ENCODE results near the gene MRLN.
"Not testable (repeated sequence)": the region's sequence is repeated elsewhere in the genome, so short reads cannot be mapped to it uniquely, and the experiment has no call there.

MRLN gene

DNA sequence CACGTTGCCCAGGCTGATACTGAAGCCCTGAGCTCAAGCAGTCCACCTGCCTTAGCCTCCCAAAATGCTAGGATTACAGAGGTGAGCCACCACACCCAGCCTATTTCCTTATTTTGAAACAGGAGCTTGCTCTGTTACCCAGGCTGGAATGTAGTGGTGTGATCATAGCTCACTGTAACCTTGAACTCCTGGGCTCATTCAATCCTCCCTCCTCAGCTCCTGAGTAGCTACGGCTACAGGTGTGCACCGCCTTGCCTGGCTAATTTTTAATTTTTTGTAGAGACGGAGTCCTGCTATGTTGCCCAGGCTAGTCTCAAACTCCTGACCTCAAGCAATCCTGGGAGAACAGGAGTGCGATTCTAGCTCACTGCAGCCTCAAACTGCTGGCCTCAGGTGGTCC is 11.7 kb downstream of the MRLN start:
- Histone ChIP-seq H3K9me3 (no peaks in the 10 kb centered on the region), H3K4me3 (ENCODE audit: low read depth in 1 of 2, low read length in 1 of 2) (no peak overlapping the region), H3K27ac (no peak overlapping the region), H3K27me3 (no peaks in the 10 kb centered on the region), H3K36me3 (no peaks in the 10 kb centered on the region), H3K4me1 (ENCODE audit: control insufficient read depth in 1 of 2, insufficient read depth in 1 of 2, low read depth in 1 of 2, low read length in 1 of 2) (no peaks in the 10 kb centered on the region)
- TF ChIP-seq, protein P1, sequence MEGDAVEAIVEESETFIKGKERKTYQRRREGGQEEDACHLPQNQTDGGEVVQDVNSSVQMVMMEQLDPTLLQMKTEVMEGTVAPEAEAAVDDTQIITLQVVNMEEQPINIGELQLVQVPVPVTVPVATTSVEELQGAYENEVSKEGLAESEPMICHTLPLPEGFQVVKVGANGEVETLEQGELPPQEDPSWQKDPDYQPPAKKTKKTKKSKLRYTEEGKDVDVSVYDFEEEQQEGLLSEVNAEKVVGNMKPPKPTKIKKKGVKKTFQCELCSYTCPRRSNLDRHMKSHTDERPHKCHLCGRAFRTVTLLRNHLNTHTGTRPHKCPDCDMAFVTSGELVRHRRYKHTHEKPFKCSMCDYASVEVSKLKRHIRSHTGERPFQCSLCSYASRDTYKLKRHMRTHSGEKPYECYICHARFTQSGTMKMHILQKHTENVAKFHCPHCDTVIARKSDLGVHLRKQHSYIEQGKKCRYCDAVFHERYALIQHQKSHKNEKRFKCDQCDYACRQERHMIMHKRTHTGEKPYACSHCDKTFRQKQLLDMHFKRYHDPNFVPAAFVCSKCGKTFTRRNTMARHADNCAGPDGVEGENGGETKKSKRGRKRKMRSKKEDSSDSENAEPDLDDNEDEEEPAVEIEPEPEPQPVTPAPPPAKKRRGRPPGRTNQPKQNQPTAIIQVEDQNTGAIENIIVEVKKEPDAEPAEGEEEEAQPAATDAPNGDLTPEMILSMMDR (IDR thresholded peaks at IDR 0.05), result no peak

DNA sequence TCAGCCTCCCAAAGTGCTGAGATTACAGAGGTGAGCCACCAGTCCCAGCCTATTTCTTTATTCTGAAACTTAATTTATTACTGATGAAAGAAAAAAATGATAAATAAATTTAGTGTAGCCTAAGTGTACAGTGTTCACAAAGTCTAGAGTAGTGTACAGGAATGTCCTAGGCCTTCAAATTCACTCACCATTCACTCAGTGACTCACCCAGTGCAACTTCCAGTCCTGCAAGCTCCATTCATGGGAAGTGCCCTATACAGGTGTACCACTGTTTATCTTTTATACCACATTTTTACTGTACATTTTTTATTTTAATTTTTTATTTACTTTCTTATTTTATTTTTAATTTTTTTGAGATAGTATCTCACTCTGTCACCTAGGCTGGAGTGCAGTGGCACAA is 12.2 kb downstream of the MRLN start:
- H3K27ac ChIP-seq, result no peak overlapping the region
- H3K27me3 ChIP-seq, result no peaks in the 10 kb centered on the region
- no peak overlapping the region for H3K4me3 ChIP-seq (ENCODE audit: low read depth in 1 of 2, low read length in 1 of 2)
- TF ChIP-seq, protein P1 (IDR thresholded peaks at IDR 0.05), result no peak
- no peaks in the 10 kb centered on the region for H3K4me1 ChIP-seq (ENCODE audit: control insufficient read depth in 1 of 2, insufficient read depth in 1 of 2, low read depth in 1 of 2, low read length in 1 of 2)
- H3K9me3 ChIP-seq, result no peaks in the 10 kb centered on the region
- H3K36me3 ChIP-seq, result no peaks in the 10 kb centered on the region

DNA sequence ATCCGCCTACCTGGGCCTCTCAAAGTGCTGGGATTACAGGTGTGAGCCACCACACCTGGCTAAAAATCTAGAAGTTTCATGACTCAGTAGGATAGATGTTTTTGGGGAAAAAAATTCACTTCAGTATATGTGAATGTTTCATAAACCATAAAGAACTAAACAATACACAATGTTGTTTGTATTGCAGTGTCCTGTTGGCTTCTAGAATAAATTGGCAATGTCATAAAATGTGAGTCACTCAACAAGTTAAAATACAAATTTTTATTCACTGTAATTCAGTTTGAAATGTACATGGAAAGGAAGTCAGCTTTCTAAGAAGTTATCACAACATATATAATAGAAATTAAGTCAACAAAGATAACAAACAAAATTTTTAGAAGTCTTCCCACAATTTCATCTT is 16.5 kb downstream of the MRLN start:
- TF ChIP-seq, protein P1 (IDR thresholded peaks at IDR 0.05), result no peak
- no peak overlapping the region for H3K27ac ChIP-seq
- H3K27me3 ChIP-seq, result no peaks in the 10 kb centered on the region
- H3K4me3 ChIP-seq (ENCODE audit: low read depth in 1 of 2, low read length in 1 of 2), result no peak overlapping the region
- H3K9me3 ChIP-seq, result no peaks in the 10 kb centered on the region
- H3K36me3 ChIP-seq, result no peaks in the 10 kb centered on the region
- no peaks in the 10 kb centered on the region for H3K4me1 ChIP-seq (ENCODE audit: control insufficient read depth in 1 of 2, insufficient read depth in 1 of 2, low read depth in 1 of 2, low read length in 1 of 2)

DNA sequence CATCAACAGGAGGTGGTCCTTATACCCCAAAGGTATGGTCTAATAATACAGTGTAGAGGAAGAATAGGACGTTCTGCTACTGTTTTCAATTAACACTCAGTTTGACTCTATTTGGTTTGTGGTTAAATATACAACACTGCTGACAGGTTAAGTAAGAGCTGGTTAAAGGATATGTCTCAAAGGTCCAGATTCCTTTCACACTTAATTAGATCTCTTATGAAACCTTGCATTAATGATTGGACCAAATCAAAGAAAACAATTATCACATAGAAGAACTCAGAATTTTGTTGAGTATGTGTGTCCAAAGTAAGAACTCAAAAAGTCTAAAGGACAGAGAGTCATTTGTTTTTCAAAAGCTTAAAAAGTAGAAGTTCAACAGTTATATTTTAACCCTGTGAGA is 18.0 kb downstream of the MRLN start:
- Histone ChIP-seq H3K4me3 (ENCODE audit: low read depth in 1 of 2, low read length in 1 of 2) (no peak overlapping the region), H3K4me1 (ENCODE audit: control insufficient read depth in 1 of 2, insufficient read depth in 1 of 2, low read depth in 1 of 2, low read length in 1 of 2) (no peaks in the 10 kb centered on the region), H3K36me3 (no peaks in the 10 kb centered on the region), H3K27me3 (no peaks in the 10 kb centered on the region), H3K9me3 (no peaks in the 10 kb centered on the region), H3K27ac (no peak overlapping the region)
- TF ChIP-seq, protein P1 (IDR thresholded peaks at IDR 0.05), result no peak

DNA sequence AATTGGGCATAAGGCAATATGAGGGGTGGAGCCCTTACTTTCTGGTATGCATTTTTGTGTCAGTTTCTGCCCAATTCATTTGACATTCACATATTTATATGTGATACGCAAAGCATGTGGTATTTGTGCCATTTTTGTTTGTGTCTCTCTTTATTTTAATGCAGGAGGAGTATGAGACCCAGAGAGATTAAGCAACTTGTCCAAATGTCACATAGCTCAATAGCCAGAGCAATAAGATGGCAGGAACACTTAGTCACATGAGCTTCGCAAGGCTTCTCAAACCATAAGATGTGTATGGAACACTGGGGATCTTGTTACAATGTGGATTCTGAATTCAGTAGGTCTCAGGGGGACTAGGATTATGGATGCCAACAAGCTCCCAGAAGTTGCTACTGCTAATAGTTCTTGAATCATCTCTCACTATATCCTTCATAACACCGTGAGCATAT is 19.2 kb downstream of the MRLN start:
- Histone ChIP-seq H3K4me1 (ENCODE audit: control insufficient read depth in 1 of 2, insufficient read depth in 1 of 2, low read depth in 1 of 2, low read length in 1 of 2) (no peaks in the 10 kb centered on the region), H3K4me3 (ENCODE audit: low read depth in 1 of 2, low read length in 1 of 2) (no peak overlapping the region), H3K27ac (no peak overlapping the region), H3K36me3 (no peaks in the 10 kb centered on the region), H3K27me3 (no peaks in the 10 kb centered on the region), H3K9me3 (no peaks in the 10 kb centered on the region)
- TF ChIP-seq, protein P1 (IDR thresholded peaks at IDR 0.05), result no peak

DNA sequence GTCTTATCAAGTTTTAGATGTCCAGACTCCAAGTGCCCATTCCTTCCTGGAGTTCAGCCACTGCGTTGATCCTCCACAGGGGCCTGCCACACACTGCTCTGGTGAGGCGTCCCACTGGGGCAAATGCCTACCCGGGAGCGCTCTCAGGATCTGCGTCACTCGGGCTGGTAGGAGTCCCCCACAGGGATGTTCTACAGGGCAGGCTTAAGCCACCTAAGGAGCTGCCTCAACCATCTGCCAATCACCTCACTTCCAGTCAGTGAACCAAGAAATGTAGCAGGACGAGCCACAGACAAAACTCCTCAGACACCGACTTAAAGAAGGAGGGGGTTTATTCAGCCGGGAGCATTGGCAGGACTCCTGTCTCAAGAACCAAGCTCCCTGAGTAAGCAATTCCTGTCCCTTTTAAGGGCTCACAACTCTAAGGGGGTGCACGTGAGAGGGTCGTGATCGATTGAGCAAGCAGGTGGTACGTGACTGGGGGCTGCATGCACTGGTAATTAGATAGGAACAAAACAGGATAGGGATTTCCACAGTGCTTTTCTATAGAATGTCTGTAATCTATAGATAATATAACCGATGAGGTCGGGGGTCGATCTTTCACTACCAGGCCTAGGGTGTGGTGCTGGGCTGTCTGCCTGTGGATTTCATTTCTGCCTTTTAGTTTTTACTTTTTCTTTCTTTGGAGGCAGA is 19.8 kb downstream of the MRLN start:
- H3K4me1 ChIP-seq (ENCODE audit: control insufficient read depth in 1 of 2, insufficient read depth in 1 of 2, low read depth in 1 of 2, low read length in 1 of 2); H3K27ac ChIP-seq; H3K27me3 ChIP-seq; H3K36me3 ChIP-seq; H3K9me3 ChIP-seq; H3K4me3 ChIP-seq (ENCODE audit: low read depth in 1 of 2, low read length in 1 of 2): not testable (repeated sequence)

DNA sequence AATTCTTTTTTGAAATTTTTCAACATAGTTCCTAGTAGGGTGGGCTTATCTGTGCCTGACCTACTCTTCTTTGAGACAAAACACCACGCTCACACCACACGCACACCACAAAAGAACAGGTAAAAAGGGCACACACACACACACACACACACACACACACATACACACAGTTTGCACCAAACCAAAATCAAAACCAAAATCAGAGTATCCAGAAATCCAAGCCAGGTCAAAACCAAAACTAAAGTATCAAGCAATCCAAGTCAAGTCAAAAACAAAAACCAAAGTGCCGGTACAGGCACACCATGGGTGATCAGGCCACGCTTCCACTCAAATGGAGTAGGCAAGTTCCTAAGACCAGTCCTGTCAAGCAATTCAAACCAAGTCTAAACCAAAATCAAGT is 20.4 kb downstream of the MRLN start:
- H3K4me3 ChIP-seq (ENCODE audit: low read depth in 1 of 2, low read length in 1 of 2); H3K27ac ChIP-seq; H3K27me3 ChIP-seq; H3K4me1 ChIP-seq (ENCODE audit: control insufficient read depth in 1 of 2, insufficient read depth in 1 of 2, low read depth in 1 of 2, low read length in 1 of 2); H3K9me3 ChIP-seq; H3K36me3 ChIP-seq: not testable (repeated sequence)

DNA sequence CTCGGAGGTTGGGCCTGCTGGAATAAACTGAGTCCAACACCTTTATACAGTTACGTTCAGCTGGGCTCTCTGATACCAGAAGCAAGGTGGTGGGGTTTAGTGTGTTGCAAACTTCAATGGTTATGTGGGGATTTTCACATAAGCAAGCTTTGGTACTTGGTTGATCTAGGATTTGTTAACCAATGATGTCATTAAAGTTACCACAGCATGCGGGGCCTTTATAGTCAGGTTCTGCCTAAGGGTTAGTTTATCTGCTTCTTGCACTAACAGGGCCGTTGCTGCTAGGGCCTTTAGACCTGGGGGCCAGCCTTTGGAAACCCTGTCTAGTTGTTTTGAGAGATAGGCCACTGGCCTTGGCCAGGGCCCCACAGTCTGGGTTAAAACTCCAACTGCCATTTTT is 24.1 kb downstream of the MRLN start:
- not testable (repeated sequence) for H3K27me3 ChIP-seq; H3K4me3 ChIP-seq (ENCODE audit: low read depth in 1 of 2, low read length in 1 of 2); H3K4me1 ChIP-seq (ENCODE audit: control insufficient read depth in 1 of 2, insufficient read depth in 1 of 2, low read depth in 1 of 2, low read length in 1 of 2); H3K36me3 ChIP-seq; H3K27ac ChIP-seq; H3K9me3 ChIP-seq

All from neutrophil (primary cell).